Measurements from ENCODE around the gene FIBIN.

The FIBIN gene

GRCh38 chr11:27012234-27012921, 18.5 kb downstream of the FIBIN start:
- Histone ChIP-seq H3K4me1 (ENCODE audit: control insufficient read depth in 1 of 2, insufficient read depth in 2 of 2, low read length in 2 of 2) (no peaks in the 10 kb centered on the region), H3K4me3 (ENCODE audit: low read depth, low read length) (no peak overlapping the region), H3K36me3 (ENCODE audit: control insufficient read depth in 1 of 2, insufficient read depth in 2 of 2, low read length in 2 of 2) (no peaks in the 10 kb centered on the region), H3K9me3 (ENCODE audit: insufficient read depth, low read depth, low read length) (no peaks in the 10 kb centered on the region), H2BK5ac (ENCODE audit: low read depth, low read length, poor library complexity) (no peak overlapping the region), H3K18ac (ENCODE audit: low read length) (no peak overlapping the region), H3K27ac (ENCODE audit: low read depth, low read length) (no peak overlapping the region), H3K9ac (ENCODE audit: low read length) (no peak overlapping the region), H2AFZ (ENCODE audit: insufficient read depth, low read length, poor library complexity) (no peak overlapping the region), H3K23ac (ENCODE audit: low read length) (no peak overlapping the region), H3K79me1 (ENCODE audit: low read length) (no peaks in the 10 kb centered on the region), H3K79me2 (ENCODE audit: control insufficient read depth, insufficient read depth, low read length, poor library complexity) (no peaks in the 10 kb centered on the region), H2AK5ac (ENCODE audit: low read length) (no peak overlapping the region), H3K4ac (ENCODE audit: low read depth, low read length) (no peak overlapping the region), H3K27me3 (ENCODE audit: insufficient read depth, low read length) (no peaks in the 10 kb centered on the region), H2BK120ac (ENCODE audit: insufficient read depth, low read length, poor library complexity) (no peak overlapping the region), H4K91ac (ENCODE audit: low read depth, low read length) (no peak overlapping the region), H3K4me2 (ENCODE audit: low read length) (no peak overlapping the region), H3K14ac (ENCODE audit: low read length) (no peak overlapping the region), H2BK12ac (ENCODE audit: low read length) (no peak overlapping the region), H4K12ac (ENCODE audit: low read depth, low read length) (no peak overlapping the region), H4K8ac (ENCODE audit: low read depth, low read length) (no peak overlapping the region)
- WGBS (ENCODE audit: extremely low coverage, insufficient coverage, insufficient read length), result no CpG with 5 or more reads among the region's 4 CpGs
- peak in 1 of 2 donors; percentile 13 for DNase-seq

GRCh38 chr11:27013781-27014361, 20.0 kb downstream of the FIBIN start:
- Histone ChIP-seq H4K91ac (ENCODE audit: low read depth, low read length) (no peak overlapping the region), H3K9me3 (ENCODE audit: insufficient read depth, low read depth, low read length) (no peaks in the 10 kb centered on the region), H3K27me3 (ENCODE audit: insufficient read depth, low read length) (no peaks in the 10 kb centered on the region), H3K14ac (ENCODE audit: low read length) (no peak overlapping the region), H4K8ac (ENCODE audit: low read depth, low read length) (no peak overlapping the region), H2BK5ac (ENCODE audit: low read depth, low read length, poor library complexity) (no peak overlapping the region), H3K4me1 (ENCODE audit: control insufficient read depth in 1 of 2, insufficient read depth in 2 of 2, low read length in 2 of 2) (no peaks in the 10 kb centered on the region), H2BK120ac (ENCODE audit: insufficient read depth, low read length, poor library complexity) (no peak overlapping the region), H3K9ac (ENCODE audit: low read length) (no peak overlapping the region), H3K27ac (ENCODE audit: low read depth, low read length) (no peak overlapping the region), H3K18ac (ENCODE audit: low read length) (no peak overlapping the region), H3K4me2 (ENCODE audit: low read length) (no peak overlapping the region), H2BK12ac (ENCODE audit: low read length) (no peak overlapping the region), H4K12ac (ENCODE audit: low read depth, low read length) (no peak overlapping the region), H3K79me1 (ENCODE audit: low read length) (no peaks in the 10 kb centered on the region), H3K79me2 (ENCODE audit: control insufficient read depth, insufficient read depth, low read length, poor library complexity) (no peaks in the 10 kb centered on the region), H3K23ac (ENCODE audit: low read length) (no peak overlapping the region), H3K4me3 (ENCODE audit: low read depth, low read length) (no peak overlapping the region), H3K36me3 (ENCODE audit: control insufficient read depth in 1 of 2, insufficient read depth in 2 of 2, low read length in 2 of 2) (no peaks in the 10 kb centered on the region), H2AFZ (ENCODE audit: insufficient read depth, low read length, poor library complexity) (no peak overlapping the region), H2AK5ac (ENCODE audit: low read length) (no peak overlapping the region), H3K4ac (ENCODE audit: low read depth, low read length) (no peak overlapping the region)
- no CpG with 5 or more reads among the region's 4 CpGs for WGBS (ENCODE audit: extremely low coverage, insufficient coverage, insufficient read length)
- no peak for DNase-seq

GRCh38 chr11:27018902-27019529, 25.1 kb downstream of the FIBIN start:
- Histone ChIP-seq H2BK12ac (ENCODE audit: low read length) (no peak overlapping the region), H3K9me3 (ENCODE audit: insufficient read depth, low read depth, low read length) (no peaks in the 10 kb centered on the region), H3K4me1 (ENCODE audit: control insufficient read depth in 1 of 2, insufficient read depth in 2 of 2, low read length in 2 of 2) (no peaks in the 10 kb centered on the region), H2AFZ (ENCODE audit: insufficient read depth, low read length, poor library complexity) (no peak overlapping the region), H3K9ac (ENCODE audit: low read length) (no peak overlapping the region), H3K27ac (ENCODE audit: low read depth, low read length) (no peak overlapping the region), H2BK5ac (ENCODE audit: low read depth, low read length, poor library complexity) (no peak overlapping the region), H3K23ac (ENCODE audit: low read length) (no peak overlapping the region), H3K36me3 (ENCODE audit: control insufficient read depth in 1 of 2, insufficient read depth in 2 of 2, low read length in 2 of 2) (no peaks in the 10 kb centered on the region), H2BK120ac (ENCODE audit: insufficient read depth, low read length, poor library complexity) (no peak overlapping the region), H3K27me3 (ENCODE audit: insufficient read depth, low read length) (no peaks in the 10 kb centered on the region), H2AK5ac (ENCODE audit: low read length) (no peak overlapping the region), H3K79me1 (ENCODE audit: low read length) (no peaks in the 10 kb centered on the region), H4K8ac (ENCODE audit: low read depth, low read length) (no peak overlapping the region), H3K4me3 (ENCODE audit: low read depth, low read length) (no peak overlapping the region), H3K18ac (ENCODE audit: low read length) (no peak overlapping the region), H3K4me2 (ENCODE audit: low read length) (no peak overlapping the region), H4K12ac (ENCODE audit: low read depth, low read length) (no peak overlapping the region), H3K14ac (ENCODE audit: low read length) (no peak overlapping the region), H4K91ac (ENCODE audit: low read depth, low read length) (no peak overlapping the region), H3K4ac (ENCODE audit: low read depth, low read length) (no peak overlapping the region), H3K79me2 (ENCODE audit: control insufficient read depth, insufficient read depth, low read length, poor library complexity) (no peaks in the 10 kb centered on the region)
- no peak for DNase-seq

GRCh38 chr11:27020751-27021150, 26.8 kb downstream of the FIBIN start:
- Histone ChIP-seq H3K4me3 (ENCODE audit: low read depth, low read length) (no peak overlapping the region), H2AK5ac (ENCODE audit: low read length) (no peak overlapping the region), H3K4ac (ENCODE audit: low read depth, low read length) (no peak overlapping the region), H3K4me1 (ENCODE audit: control insufficient read depth in 1 of 2, insufficient read depth in 2 of 2, low read length in 2 of 2) (no peaks in the 10 kb centered on the region), H3K79me1 (ENCODE audit: low read length) (no peaks in the 10 kb centered on the region), H3K23ac (ENCODE audit: low read length) (no peak overlapping the region), H2BK120ac (ENCODE audit: insufficient read depth, low read length, poor library complexity) (no peak overlapping the region), H3K4me2 (ENCODE audit: low read length) (no peak overlapping the region), H3K18ac (ENCODE audit: low read length) (no peak overlapping the region), H3K27me3 (ENCODE audit: insufficient read depth, low read length) (no peaks in the 10 kb centered on the region), H3K27ac (ENCODE audit: low read depth, low read length) (no peak overlapping the region), H4K8ac (ENCODE audit: low read depth, low read length) (no peak overlapping the region), H2AFZ (ENCODE audit: insufficient read depth, low read length, poor library complexity) (no peak overlapping the region), H4K91ac (ENCODE audit: low read depth, low read length) (no peak overlapping the region), H2BK12ac (ENCODE audit: low read length) (no peak overlapping the region), H3K14ac (ENCODE audit: low read length) (no peak overlapping the region), H4K12ac (ENCODE audit: low read depth, low read length) (no peak overlapping the region), H3K9ac (ENCODE audit: low read length) (no peak overlapping the region), H2BK5ac (ENCODE audit: low read depth, low read length, poor library complexity) (no peak overlapping the region), H3K79me2 (ENCODE audit: control insufficient read depth, insufficient read depth, low read length, poor library complexity) (no peaks in the 10 kb centered on the region), H3K36me3 (ENCODE audit: control insufficient read depth in 1 of 2, insufficient read depth in 2 of 2, low read length in 2 of 2) (no peaks in the 10 kb centered on the region), H3K9me3 (ENCODE audit: insufficient read depth, low read depth, low read length) (no peaks in the 10 kb centered on the region)
- no CpG with 5 or more reads among the region's 2 CpGs for WGBS (ENCODE audit: extremely low coverage, insufficient coverage, insufficient read length)
- no peak for DNase-seq
